Esophagus muscularis mucosa (tissue), 4 donors: Measurements from ENCODE around the gene DDX18. TPM values are rescaled to one million over a fixed set of nuclear protein-coding genes. Genes with fewer than 3 reads are reported as not detected.

ENCODE experiments used
- DNase-seq: peaks from one replicate; pipeline ENCODE4 v3.0.0-alpha.2; 2017; ENCODE audit errors: extremely low spot score
- H3K27ac ChIP-seq, 4 donors: fragments of 200-600 bp; sonication (generic); replicated peaks in 1 of 4; 1 replicate in 3 of 4; 2 replicates in 1 of 4; pipeline ENCODE4 v1.5.1; 2016 to 2019; ENCODE audit warnings: mild to moderate bottlenecking in 1 of 4
- H3K27me3 ChIP-seq, 4 donors: fragments of 200-600 bp; sonication (generic); one replicate each; pipeline versions ENCODE4 v1.5.1 to v1.6.0; 2016 to 2019
- H3K36me3 ChIP-seq, 4 donors: fragments of 200-600 bp; sonication (generic); one replicate each; pipeline ENCODE4 v1.5.1; 2016 to 2019
- H3K4me1 ChIP-seq, 4 donors: fragments of 200-600 bp; sonication (generic); one replicate each; pipeline ENCODE4 v1.5.1; 2016 to 2019
- H3K4me3 ChIP-seq, 4 donors: fragments of 200-600 bp; sonication (generic); 1 replicate in 2 of 4; 2 replicates in 2 of 4; pipeline ENCODE4 v1.5.1; 2016 to 2019; ENCODE audit warnings: mild to moderate bottlenecking in 4 of 4, moderate library complexity in 1 of 4
- H3K9me3 ChIP-seq, 4 donors: fragments of 200-600 bp; sonication (generic); 1 replicate in 3 of 4; 2 replicates in 1 of 4; pipeline ENCODE4 v1.5.1; 2016 to 2019
- CTCF ChIP-seq, 3 experiments: fragments of 200-600 bp in 2 of 3; fragments of 450-650 bp in 1 of 3; sonication (generic) in 2 of 3; IDR thresholded peaks; one replicate each; pipeline ENCODE4 v1.5.1; 2017 to 2019; ENCODE audit warnings: antibody characterized with exemption in 3 of 3, mild to moderate bottlenecking in 2 of 3, moderate library complexity in 1 of 3
- EP300 ChIP-seq: sonication (generic); formaldehyde crosslinking; IDR thresholded peaks from one replicate; pipeline ENCODE4 v1.6.1; 2017; ENCODE audit warnings: antibody characterized with exemption
- POLR2A ChIP-seq: fragments of 450-650 bp; IDR thresholded peaks from one replicate; pipeline ENCODE4 v1.6.1; 2017; ENCODE audit warnings: antibody characterized with exemption, moderate library complexity, mild to moderate bottlenecking, low read depth
- POLR2AphosphoS5 ChIP-seq, 2 donors: sonication (generic); formaldehyde crosslinking; IDR thresholded peaks; one replicate each; pipeline ENCODE4 v1.6.1; 2017; ENCODE audit warnings: antibody characterized with exemption in 2 of 2
- WGBS: methylation state at CpG from one replicate; pipeline ENCODE4 v1.1.5; 2018; 5-methylcytosine and 5-hydroxymethylcytosine counted together
- intact Hi-C: fragments of 100-400 bp; cut with DNase I; formaldehyde crosslinking; loops from one replicate; pipeline ENCODE4 v1.15.1; 2023
- total RNA-seq, 4 donors: library from RNA; depleted of rRNA; stranded (reverse); fragments of >200 nt; gene quantifications; one replicate each; pipeline versions ENCODE4 v1.1.0 to v1.2.1, GENCODE V29; 2016

DDX18 gene
- total RNA-seq, 4 donors from 2014 or later, result 29.2 to 44.5 (median 38.6) TPM

GRCh38 chr2:117853873-117854272 is 39.4 kb downstream of the DDX18 start:
- H3K4me1 ChIP-seq, result peaks cover 0 to 1% (median 0%) of the 10 kb centered on the region in 4 donors
- 86% methylated on average over 8 of the region's 8 CpGs for WGBS
- H3K27ac ChIP-seq, result no peak overlapping the region
- intact Hi-C loops, result no loop called here
- DNase-seq, result no peak
- no peak overlapping the region for H3K4me3 ChIP-seq
- H3K36me3 ChIP-seq, result no peaks in the 10 kb centered on the region
- TF ChIP-seq POLR2A, result no peak
- H3K9me3 ChIP-seq, result no peaks in the 10 kb centered on the region
- H3K27me3 ChIP-seq, result peaks cover 0 to 47% (median 0%) of the 10 kb centered on the region in 4 donors

- Histone ChIP-seq H3K4me3 (no peak overlapping the region), H3K9me3 (no peaks in the 10 kb centered on the region), H3K27me3 (peaks cover 0 to 50% (median 0%) of the 10 kb centered on the region in 4 donors), H3K27ac (no peak overlapping the region), H3K4me1 (peaks cover 0 to 6% (median 0%) of the 10 kb centered on the region in 4 donors), H3K36me3 (no peaks in the 10 kb centered on the region)
- DNase-seq, result no peak
- WGBS, result 85% methylated on average over 6 of the region's 6 CpGs
- TF ChIP-seq EP300 (no peak), CTCF (IDR thresholded peaks at IDR 0.05) (no peak), POLR2AphosphoS5 (IDR thresholded peaks at IDR 0.05) (no peak), POLR2A (no peak)
- intact Hi-C loops, result no loop called here
Measured at GRCh38 chr2:117854610-117855009, 40.1 kb downstream of the DDX18 start.

- intact Hi-C loops, result no loop called here
- no peaks in the 10 kb centered on the region for H3K9me3 ChIP-seq
- WGBS, result 80% methylated on average over 3 of the region's 3 CpGs
- H3K4me3 ChIP-seq, result no peak overlapping the region
- peaks cover 0 to 53% (median 0%) of the 10 kb centered on the region in 4 donors for H3K27me3 ChIP-seq
- H3K36me3 ChIP-seq, result no peaks in the 10 kb centered on the region
- DNase-seq, result no peak
- TF ChIP-seq CTCF (IDR thresholded peaks at IDR 0.05), result no peak
- no peak for TF ChIP-seq POLR2A
- TF ChIP-seq EP300, result no peak
- TF ChIP-seq POLR2AphosphoS5 (IDR thresholded peaks at IDR 0.05), result no peak
- peaks cover 0 to 10% (median 0%) of the 10 kb centered on the region in 4 donors for H3K4me1 ChIP-seq
- no peak overlapping the region for H3K27ac ChIP-seq
Measured at GRCh38 chr2:117855886-117856285, 41.4 kb downstream of the DDX18 start.

GRCh38 chr2:117856415-117857210 is 42.1 kb downstream of the DDX18 start:
- H3K36me3 ChIP-seq, result no peaks in the 10 kb centered on the region
- no peak overlapping the region for H3K4me3 ChIP-seq
- H3K27me3 ChIP-seq, result peaks cover 0 to 48% (median 0%) of the 10 kb centered on the region in 4 donors
- intact Hi-C loops, result no loop called here
- H3K4me1 ChIP-seq, result peaks cover 0 to 10% (median 0%) of the 10 kb centered on the region in 4 donors
- no peak for DNase-seq
- WGBS, result 34% methylated on average over 4 of the region's 4 CpGs
- TF ChIP-seq EP300 (no peak), CTCF (IDR thresholded peaks at IDR 0.05) (no peak), POLR2AphosphoS5 (IDR thresholded peaks at IDR 0.05) (no peak), POLR2A (no peak)
- H3K9me3 ChIP-seq, result no peaks in the 10 kb centered on the region
- no peak overlapping the region for H3K27ac ChIP-seq

- no peak for DNase-seq
- Histone ChIP-seq H3K36me3 (no peaks in the 10 kb centered on the region), H3K27ac (no peak overlapping the region), H3K4me3 (no peak overlapping the region), H3K27me3 (peaks cover 0 to 38% (median 0%) of the 10 kb centered on the region in 4 donors), H3K9me3 (no peaks in the 10 kb centered on the region), H3K4me1 (peaks cover 0 to 10% (median 0%) of the 10 kb centered on the region in 4 donors)
- intact Hi-C loops, result no loop called here
- 91% methylated on average over 15 of the region's 17 CpGs for WGBS
- TF ChIP-seq CTCF (IDR thresholded peaks at IDR 0.05), result no peak
- no peak for TF ChIP-seq POLR2A
- TF ChIP-seq EP300, result no peak
- no peak for TF ChIP-seq POLR2AphosphoS5 (IDR thresholded peaks at IDR 0.05)
Measured at GRCh38 chr2:117858336-117858735, 43.8 kb downstream of the DDX18 start.
